ENCODE measurements around the gene VRK2.
"Not testable (repeated sequence)": the region's sequence is repeated elsewhere in the genome, so short reads cannot be mapped to it uniquely, and the experiment has no call there.

Gene VRK2

DNA sequence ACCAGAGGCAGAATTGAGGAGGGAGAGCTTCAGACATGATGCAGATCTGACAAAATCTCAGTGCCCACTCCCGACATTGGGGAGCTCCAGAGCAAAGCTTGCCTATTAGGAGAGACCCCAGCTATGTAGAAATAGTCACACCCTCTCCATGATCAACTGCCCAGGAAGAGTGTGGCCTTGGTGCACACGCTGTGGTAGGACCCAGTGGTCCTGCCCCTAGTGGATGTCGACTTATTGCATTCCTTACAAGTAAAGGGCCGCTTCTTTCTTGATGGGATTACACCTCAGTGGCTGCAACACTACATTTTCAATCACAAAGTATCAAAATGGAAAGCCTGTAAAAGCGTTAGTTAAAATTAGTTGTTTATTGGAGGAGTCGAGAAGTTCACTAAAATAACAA, 64.2 kb downstream of the VRK2 start:
- DNase-seq = no peak

DNA sequence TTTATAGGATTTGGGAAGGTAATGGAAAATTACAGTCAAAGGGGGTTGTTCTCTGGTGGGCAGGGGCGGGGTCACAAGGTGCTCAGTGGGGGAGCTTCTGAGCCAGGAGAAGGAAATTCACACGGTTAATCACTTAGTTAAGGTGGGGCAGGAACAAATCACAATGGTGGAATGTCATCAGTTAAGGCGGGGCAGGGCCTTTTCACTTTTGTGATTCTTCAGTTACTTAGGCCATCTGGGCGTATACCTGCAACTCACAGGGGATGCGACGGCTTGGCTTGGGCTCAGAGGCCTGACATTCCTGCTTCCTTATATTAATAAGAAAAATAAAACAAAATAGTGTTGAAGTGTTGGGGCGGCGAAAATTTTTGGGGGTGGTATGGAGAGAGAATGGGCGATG, 67.0 kb downstream of the VRK2 start:
- DNase-seq = not testable (repeated sequence)

DNA sequence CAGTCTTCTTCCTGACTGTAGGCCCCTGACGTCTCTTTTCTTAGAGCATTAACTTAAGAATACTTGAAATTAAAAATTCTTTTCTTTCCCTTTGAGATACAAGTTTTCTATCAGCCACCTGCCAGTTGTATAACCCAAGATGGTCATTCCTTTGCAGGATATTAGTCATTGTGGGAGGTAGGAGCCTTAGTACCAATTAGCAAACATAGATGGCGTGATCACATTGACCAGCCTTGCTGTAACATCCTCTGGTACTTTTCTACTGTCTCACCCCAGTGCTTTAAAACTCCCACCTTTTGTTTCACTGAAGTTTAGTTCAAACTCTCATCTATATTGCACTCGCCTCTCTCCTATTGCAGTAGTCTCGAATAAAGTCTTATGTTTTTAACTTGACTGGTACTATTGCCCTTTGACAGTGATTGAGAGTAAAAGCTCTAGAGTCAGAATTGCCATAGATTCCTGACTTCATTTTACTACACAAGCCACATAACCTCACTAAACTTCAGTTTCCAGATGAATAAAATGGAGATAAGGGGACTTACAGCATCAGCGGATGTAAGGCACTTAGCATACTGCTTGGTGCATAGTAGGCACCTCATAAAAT, 74.1 kb downstream of the VRK2 start:
- DNase-seq = no peak

DNA sequence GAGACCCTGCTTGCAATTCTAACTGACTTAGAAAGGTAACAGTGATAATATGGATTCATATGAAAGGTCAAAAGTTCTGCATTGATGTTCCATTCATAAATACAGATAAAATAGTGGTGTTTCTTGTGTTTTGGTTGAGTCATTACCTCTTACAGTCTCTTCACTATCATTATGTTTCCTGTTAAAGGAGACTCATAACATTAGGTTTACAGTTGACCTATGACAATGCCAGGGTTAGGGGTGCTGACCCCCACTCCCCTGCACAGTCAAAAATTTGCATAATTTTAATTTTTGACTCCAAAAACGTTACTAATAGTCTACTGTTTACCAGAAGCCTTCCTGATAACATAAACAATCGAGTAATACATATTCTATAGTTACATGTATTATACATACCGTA, 75.4 kb downstream of the VRK2 start:
- DNase-seq = no peak

- no peak for DNase-seq
These were observed 75.9 kb downstream of the VRK2 start for GRCh38 chr2:58122540-58122939.

GRCh38 chr2:58127111-58127510, 80.5 kb downstream of the VRK2 start:
- no peak for DNase-seq

- no peak for DNase-seq
These were observed 83.6 kb downstream of the VRK2 start for GRCh38 chr2:58130238-58130637.

- no peak for DNase-seq
These were observed 84.8 kb downstream of the VRK2 start for GRCh38 chr2:58131191-58132011.

DNA sequence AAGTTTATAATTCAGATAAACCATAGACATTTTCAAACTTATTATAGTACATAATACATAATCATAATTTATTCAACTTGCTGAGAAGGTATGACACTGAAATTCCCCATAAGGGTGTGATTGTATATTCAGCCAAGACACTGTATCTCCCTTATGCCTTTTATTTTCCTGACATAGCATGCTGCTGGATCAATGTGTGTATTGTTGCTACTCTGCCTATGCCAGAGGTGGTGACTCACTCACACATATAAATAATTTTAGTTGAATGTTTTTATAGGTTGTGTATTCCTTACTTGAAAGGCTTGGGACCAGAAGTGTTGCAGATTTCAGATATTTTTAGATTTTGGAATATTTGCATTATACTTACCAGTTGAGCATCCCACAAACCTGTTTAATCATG, 86.8 kb downstream of the VRK2 start:
- no peak for DNase-seq

DNA sequence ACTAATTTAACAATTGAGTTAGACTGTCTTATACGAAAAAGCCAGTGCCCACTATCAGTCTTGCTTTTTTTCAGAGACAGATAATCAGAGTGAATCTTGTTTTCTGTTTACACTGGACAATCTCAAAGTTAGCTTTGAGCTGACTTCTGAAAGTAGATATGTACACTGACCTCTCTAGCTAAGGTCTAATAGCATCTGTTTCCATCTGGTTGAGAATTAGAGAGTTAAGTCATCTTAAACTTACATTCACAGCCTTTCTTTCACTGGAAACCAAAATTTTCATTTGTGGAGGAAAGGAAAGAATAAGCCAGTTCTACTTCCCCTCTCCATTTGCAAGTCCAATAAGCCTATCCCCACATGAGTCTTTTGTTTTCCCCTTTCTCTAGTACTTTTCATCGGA, 89.3 kb downstream of the VRK2 start:
- no peak for DNase-seq

DNA sequence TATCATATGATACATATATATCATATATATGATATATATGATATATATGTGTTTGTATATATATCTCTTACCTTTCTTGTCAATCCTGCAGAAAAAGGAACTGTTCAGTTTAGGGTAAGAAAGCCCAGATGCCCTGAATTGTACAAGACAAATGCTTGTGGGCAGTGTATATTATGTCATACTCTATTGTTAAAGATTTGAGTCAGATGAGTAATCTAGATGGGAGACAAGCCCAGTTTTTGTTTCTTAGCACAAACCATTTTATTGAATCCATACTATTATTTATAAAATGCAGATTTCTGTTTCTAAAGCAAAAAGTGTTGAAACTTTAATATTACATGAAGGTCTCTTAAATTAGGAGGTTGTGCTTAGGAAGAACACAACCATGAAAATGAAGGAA, 90.6 kb downstream of the VRK2 start:
- no peak for DNase-seq

GRCh38 chr2:58137856-58138255, 91.2 kb downstream of the VRK2 start:
- DNase-seq = no peak

DNA sequence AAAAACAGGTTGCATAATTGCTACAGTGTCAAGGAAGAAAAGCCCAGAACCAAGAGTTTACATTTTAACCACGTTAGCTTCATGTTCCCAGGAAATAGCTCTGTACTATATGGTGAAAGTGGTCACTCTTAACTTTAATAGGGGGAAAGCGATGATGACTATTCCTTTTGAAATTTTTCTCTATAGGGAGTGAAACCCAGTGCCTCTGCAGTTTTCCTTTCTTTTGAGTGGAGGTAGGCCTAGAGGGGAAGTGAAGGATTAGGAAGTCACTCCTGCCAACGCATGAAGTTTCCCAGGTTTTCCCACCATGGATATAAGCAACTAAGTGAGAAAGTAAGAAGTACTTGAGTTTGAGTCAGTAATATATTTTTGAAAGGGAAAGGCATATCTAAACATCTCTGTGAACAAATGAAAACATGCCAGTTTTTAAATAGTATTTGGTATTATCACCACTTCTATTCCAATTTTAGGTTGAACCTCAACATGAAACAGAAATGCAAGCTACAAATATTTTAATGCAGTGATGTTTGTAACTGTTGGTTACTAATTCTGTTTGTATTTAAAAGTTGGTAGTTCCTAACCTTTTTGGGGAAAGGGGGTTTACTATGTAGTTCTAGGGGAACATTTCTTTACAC, 91.9 kb downstream of the VRK2 start:
- no peak for DNase-seq

- DNase-seq = no peak
These were observed 94.0 kb downstream of the VRK2 start for GRCh38 chr2:58140508-58141072.

DNA sequence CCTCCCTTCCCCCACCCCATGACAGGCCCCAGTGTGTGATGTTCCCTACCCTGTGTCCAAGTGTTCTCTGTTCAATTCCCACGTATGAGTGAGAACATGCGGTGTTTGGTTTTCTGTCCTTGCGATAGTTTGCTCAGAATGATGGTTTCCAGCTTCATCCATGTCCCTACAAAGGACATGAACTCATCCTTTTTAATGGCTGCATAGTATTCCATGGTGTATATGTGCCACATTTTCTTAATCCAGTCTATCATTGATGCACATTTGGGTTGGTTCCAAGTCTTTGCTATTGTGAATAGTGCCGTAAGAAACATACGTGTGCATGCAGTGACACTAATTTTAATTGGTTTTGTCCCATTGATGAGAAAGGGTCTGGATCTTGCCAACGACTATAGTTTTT, 99.2 kb downstream of the VRK2 start:
- DNase-seq = not testable (repeated sequence)

DNA sequence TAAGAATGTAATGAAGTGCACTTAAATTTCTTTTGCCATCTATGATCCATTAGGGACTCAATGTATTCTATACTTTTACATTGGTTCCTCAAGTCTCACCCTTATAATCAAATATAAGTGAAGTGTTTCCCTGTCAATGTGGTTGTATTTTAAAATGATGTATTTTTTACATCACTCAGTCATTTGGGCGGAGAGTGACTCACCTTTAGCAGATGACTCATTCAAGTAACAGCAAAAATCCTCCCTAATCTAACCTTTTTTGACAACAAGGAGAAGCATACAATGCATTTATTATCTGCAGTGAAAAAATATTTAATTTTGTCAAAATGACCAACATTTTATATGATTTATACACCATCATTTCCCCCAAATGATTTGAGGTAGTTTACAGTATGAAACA, 100.1 kb downstream of the VRK2 start:
- no peak for DNase-seq

DNA sequence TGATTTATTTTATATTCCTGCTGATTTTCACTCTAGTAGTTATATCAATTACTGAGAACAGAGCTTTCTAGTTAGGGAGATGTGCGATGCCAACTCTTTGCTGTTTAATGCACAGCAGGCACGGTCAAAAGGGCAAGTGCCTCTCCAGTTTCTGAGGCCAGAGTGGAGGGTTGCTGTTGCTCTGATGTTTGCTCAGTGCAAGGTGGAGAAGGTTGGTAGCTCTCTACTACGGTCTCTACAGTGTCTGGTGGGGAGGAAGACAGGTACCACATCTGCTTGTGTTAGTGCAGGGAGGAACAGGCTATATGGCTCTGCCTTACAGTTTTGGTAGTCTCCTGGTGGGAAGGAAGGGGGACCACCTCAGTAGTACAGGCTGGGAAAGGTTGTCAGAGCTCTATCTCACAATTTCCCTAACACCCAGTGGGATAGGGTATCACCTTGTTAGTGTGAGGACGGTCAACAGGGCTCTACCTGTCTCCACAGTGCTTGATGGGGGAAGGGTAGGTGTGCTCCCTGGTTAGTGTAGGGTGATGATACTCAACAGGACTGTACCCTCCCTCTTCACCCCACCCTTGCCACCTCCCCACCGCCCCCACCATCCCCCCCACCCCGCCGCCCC, 108.7 kb downstream of the VRK2 start:
- DNase-seq = no peak

- no peak for DNase-seq
These were observed 110.2 kb downstream of the VRK2 start for GRCh38 chr2:58156780-58157179.

DNA sequence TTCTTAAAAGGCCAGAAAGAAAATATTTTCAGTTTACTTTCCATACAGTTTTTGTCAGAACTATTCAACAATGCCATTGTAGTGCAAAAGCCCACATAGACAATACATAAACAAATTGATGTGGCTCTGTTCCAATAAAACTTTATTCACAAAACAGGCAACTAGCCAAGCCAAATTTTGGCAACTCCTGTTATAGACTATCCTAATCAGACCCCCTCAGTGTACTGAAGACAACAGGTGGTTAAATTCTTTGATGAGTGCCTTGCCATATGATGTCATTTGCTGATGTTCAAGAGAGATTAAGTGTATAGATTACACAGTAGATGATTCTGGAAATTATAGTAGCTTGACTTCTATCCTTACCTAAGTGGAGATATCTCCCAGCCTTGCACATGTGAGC, 111.1 kb downstream of the VRK2 start:
- DNase-seq = no peak

DNA sequence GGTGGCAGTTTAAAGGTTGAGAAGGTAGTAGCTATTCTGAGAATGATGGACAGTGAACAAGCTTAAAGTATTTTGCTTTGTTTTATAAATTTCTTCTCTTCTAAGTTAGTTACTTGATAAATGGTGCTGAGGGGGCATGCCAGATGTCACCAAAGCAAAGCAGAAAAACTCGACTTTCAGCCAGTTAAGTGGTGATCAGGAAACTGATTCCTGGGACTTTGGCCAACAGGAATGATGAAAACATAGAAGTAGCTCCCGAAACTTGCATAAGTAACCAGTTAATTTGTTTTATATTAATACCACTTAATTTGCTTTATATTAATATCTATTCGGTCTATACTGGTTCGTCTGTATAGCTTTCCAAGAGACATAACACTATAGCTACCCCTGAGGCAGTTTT, 111.9 kb downstream of the VRK2 start:
- no peak for DNase-seq

- no peak for DNase-seq
These were observed 117.3 kb downstream of the VRK2 start for GRCh38 chr2:58163913-58164312.

DNA sequence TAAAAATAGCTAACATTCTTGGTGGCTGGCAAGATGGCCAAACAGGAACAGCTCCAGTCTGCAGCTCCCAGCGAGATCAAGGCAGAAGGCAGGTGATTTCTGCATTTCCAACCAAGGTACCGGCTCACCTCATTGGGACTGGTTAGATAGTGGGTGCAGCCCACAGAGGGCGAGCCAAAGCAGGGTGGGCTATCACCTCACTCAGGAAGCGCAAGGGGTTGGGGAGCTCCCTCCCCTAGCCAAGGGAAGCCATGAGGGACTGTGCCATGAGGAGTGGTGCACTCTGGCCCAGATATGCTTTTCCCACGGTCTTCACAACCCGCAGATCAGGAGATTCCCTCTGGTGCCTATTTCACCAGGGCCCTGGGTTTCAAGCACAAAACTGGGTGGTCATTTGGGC, 121.5 kb downstream of the VRK2 start:
- DNase-seq = not testable (repeated sequence)

GRCh38 chr2:58169845-58170244, 123.2 kb downstream of the VRK2 start:
- not testable (repeated sequence) for DNase-seq

All from CD4-positive, alpha-beta T cell treated with Interleukin-15 for 1 hour (primary cell).